ENCODE results near the gene LRMDA. TPM values are rescaled to one million over a fixed set of nuclear protein-coding genes. Genes with fewer than 3 reads are reported as not detected.

The LRMDA gene
- total and polyA plus RNA-seq, 2 of the 13 experiments (the other 11 are each of a cell fraction or from before 2014, with no cell fraction given), result 13.4 to 22.0 TPM

- no peaks in the 10 kb centered on the region for H3K79me2 ChIP-seq (ENCODE audit: insufficient read depth, low read length)
- H3K9ac ChIP-seq (ENCODE audit: insufficient read depth, low read depth, low read length), result no peak overlapping the region
- in situ Hi-C loops (cut with HindIII; ENCODE audit: extremely low pct_ligation_motif_present, low pct_unique_long_range_greater_than_20kb) (no loop called here), intact Hi-C loops (cut with micrococcal nuclease; ENCODE audit: unreplicated experiment) (no loop called here)
- H3K9me3 ChIP-seq (ENCODE audit: low read length), result no peaks in the 10 kb centered on the region
- ATAC-seq (no peak), FAIRE-seq (no peak), DNase-seq (ENCODE audit: low spot score) (no peak)
- no peak overlapping the region for H3K27ac ChIP-seq (ENCODE audit: extremely low read length, insufficient read depth, low read length)
- no peak overlapping the region for H3K4me2 ChIP-seq (ENCODE audit: low read depth, low read length)
- ChIA-PET CTCF (ENCODE audit: low intra/inter-chr PET ratio, low total read pairs) (no interaction called here), POLR2A (no interaction called here)
- no peak overlapping the region for H2AFZ ChIP-seq (ENCODE audit: low read length)
- no peaks in the 10 kb centered on the region for H3K27me3 ChIP-seq (ENCODE audit: control insufficient read depth in 1 of 2, insufficient read depth in 2 of 2, low read length in 2 of 2)
- TF ChIP-seq MLLT10 (CRISPR knock-in tag; IDR thresholded peaks at IDR 0.05) (no peak), KDM3A (CRISPR knock-in tag; IDR thresholded peaks at IDR 0.05; ENCODE audit: low read depth) (no peak), ADNP (CRISPR knock-in tag; IDR thresholded peaks at IDR 0.05) (no peak), ZSCAN5A (CRISPR knock-in tag; IDR thresholded peaks at IDR 0.05; ENCODE audit: borderline replicate concordance) (no peak)
- WGBS (ENCODE audit: low lambda C conversion rate), result 98% methylated on average over 9 of the region's 9 CpGs
- H4K20me1 ChIP-seq (ENCODE audit: insufficient read depth, low read length), result no peaks in the 10 kb centered on the region
- no peaks in the 10 kb centered on the region for H3K36me3 ChIP-seq (replicated peaks in 1 of 2; ENCODE audit: control insufficient read depth in 1 of 2, insufficient read depth in 2 of 2, low read length in 2 of 2)
- BruUV-seq (replicated peaks), result no TSS peak
- H3K4me1 ChIP-seq (ENCODE audit: insufficient read depth, low read length), result no peaks in the 10 kb centered on the region
- no peak overlapping the region for H3K4me3 ChIP-seq (replicated peaks in 1 of 3; ENCODE audit: insufficient read depth in 1 of 3, low read depth in 2 of 3, low read length in 3 of 3)
Measured at GRCh38 chr10:75708060-75708459, 276.6 kb downstream of the LRMDA start.

DNA sequence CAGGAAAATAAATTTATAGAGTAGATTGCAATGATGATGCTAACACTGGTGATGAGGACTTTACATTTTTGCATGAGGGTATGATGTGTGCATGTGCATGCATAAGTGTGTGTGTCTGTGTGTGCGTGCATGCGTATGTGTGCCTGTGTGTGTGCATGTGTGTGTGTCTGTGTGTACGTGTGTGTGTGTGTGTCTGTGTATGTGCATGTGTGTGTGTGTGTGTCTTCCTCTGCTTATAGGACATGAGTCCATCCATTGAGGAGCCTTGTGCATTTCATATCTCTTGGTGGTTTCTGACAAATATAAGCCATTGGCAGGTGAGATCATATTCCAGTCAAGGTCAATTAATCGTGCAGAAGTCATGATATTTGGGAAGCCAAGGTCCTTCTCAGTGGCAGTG is 277.8 kb downstream of the LRMDA start:
- no peaks in the 10 kb centered on the region for H3K27me3 ChIP-seq (ENCODE audit: control insufficient read depth in 1 of 2, insufficient read depth in 2 of 2, low read length in 2 of 2)
- BruUV-seq (replicated peaks), result no TSS peak
- no peak for ATAC-seq
- DNase-seq (ENCODE audit: low spot score), result no peak
- 93% methylated on average over 4 of the region's 4 CpGs for WGBS (ENCODE audit: low lambda C conversion rate)
- CTCF ChIA-PET (ENCODE audit: low intra/inter-chr PET ratio, low total read pairs), result no interaction called here
- no peaks in the 10 kb centered on the region for H4K20me1 ChIP-seq (ENCODE audit: insufficient read depth, low read length)
- no peaks in the 10 kb centered on the region for H3K36me3 ChIP-seq (replicated peaks in 1 of 2; ENCODE audit: control insufficient read depth in 1 of 2, insufficient read depth in 2 of 2, low read length in 2 of 2)
- H3K9me3 ChIP-seq (ENCODE audit: low read length), result no peaks in the 10 kb centered on the region
- POLR2A ChIA-PET, result no interaction called here
- FAIRE-seq, result no peak
- no peak overlapping the region for H3K4me3 ChIP-seq (replicated peaks in 1 of 3; ENCODE audit: insufficient read depth in 1 of 3, low read depth in 2 of 3, low read length in 3 of 3)
- in situ Hi-C loops (cut with HindIII; ENCODE audit: extremely low pct_ligation_motif_present, low pct_unique_long_range_greater_than_20kb) (no loop called here), intact Hi-C loops (cut with micrococcal nuclease; ENCODE audit: unreplicated experiment) (no loop called here)
- no peak overlapping the region for H3K9ac ChIP-seq (ENCODE audit: insufficient read depth, low read depth, low read length)
- no peak overlapping the region for H3K27ac ChIP-seq (ENCODE audit: extremely low read length, insufficient read depth, low read length)
- H3K79me2 ChIP-seq (ENCODE audit: insufficient read depth, low read length), result no peaks in the 10 kb centered on the region
- no peak overlapping the region for H3K4me2 ChIP-seq (ENCODE audit: low read depth, low read length)
- H2AFZ ChIP-seq (ENCODE audit: low read length), result no peak overlapping the region
- H3K4me1 ChIP-seq (ENCODE audit: insufficient read depth, low read length), result no peaks in the 10 kb centered on the region
- no peak for TF ChIP-seq ZFYVE20 (CRISPR knock-in tag; IDR thresholded peaks at IDR 0.05; ENCODE audit: borderline replicate concordance, low read depth)
- TF ChIP-seq SALL1 (CRISPR knock-in tag; IDR thresholded peaks at IDR 0.05), result no peak
- no peak for TF ChIP-seq KDM2A (CRISPR knock-in tag; IDR thresholded peaks at IDR 0.05; ENCODE audit: borderline replicate concordance, low read depth)
- TF ChIP-seq E2F5 (CRISPR knock-in tag; conservative IDR thresholded peaks at IDR 0.05), result no peak
- no peak for TF ChIP-seq SOX5 (CRISPR knock-in tag; IDR thresholded peaks at IDR 0.05; ENCODE audit: borderline replicate concordance)
- no peak for TF ChIP-seq ZBTB38 (CRISPR knock-in tag; IDR thresholded peaks at IDR 0.05)
- TF ChIP-seq KLF13 (CRISPR knock-in tag; IDR thresholded peaks at IDR 0.05), result no peak
- TF ChIP-seq, protein P1, sequence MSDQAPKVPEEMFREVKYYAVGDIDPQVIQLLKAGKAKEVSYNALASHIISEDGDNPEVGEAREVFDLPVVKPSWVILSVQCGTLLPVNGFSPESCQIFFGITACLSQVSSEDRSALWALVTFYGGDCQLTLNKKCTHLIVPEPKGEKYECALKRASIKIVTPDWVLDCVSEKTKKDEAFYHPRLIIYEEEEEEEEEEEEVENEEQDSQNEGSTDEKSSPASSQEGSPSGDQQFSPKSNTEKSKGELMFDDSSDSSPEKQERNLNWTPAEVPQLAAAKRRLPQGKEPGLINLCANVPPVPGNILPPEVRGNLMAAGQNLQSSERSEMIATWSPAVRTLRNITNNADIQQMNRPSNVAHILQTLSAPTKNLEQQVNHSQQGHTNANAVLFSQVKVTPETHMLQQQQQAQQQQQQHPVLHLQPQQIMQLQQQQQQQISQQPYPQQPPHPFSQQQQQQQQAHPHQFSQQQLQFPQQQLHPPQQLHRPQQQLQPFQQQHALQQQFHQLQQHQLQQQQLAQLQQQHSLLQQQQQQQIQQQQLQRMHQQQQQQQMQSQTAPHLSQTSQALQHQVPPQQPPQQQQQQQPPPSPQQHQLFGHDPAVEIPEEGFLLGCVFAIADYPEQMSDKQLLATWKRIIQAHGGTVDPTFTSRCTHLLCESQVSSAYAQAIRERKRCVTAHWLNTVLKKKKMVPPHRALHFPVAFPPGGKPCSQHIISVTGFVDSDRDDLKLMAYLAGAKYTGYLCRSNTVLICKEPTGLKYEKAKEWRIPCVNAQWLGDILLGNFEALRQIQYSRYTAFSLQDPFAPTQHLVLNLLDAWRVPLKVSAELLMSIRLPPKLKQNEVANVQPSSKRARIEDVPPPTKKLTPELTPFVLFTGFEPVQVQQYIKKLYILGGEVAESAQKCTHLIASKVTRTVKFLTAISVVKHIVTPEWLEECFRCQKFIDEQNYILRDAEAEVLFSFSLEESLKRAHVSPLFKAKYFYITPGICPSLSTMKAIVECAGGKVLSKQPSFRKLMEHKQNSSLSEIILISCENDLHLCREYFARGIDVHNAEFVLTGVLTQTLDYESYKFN (CRISPR knock-in tag; conservative IDR thresholded peaks at IDR 0.05), result no peak
- no peak for TF ChIP-seq HNF4A (CRISPR knock-in tag; IDR thresholded peaks at IDR 0.05)

Measured in HepG2 (cell line).